Loucy (cell line): Measurements from ENCODE around the gene PADI1.

Source experiments
- H2AFZ ChIP-seq: fragments of 200-600 bp; sonication (generic); 2 replicates; pipeline ENCODE4 v1.6.0; 2016; ENCODE audit warnings: antibody characterized with exemption, mild to moderate bottlenecking, low read length, moderate library complexity
- H3F3A ChIP-seq: fragments of 200-600 bp; 2 replicates; pipeline ENCODE4 v1.6.0; 2016; ENCODE audit warnings: antibody characterized with exemption, low read depth, mild to moderate bottlenecking
- H3K27me3 ChIP-seq: fragments of 200-600 bp; sonication (generic); 2 replicates; pipeline ENCODE4 v1.6.1; 2014; ENCODE audit warnings: low read length, mild to moderate bottlenecking; ENCODE audit not compliant: insufficient read depth, poor library complexity, severe bottlenecking
- H3K36me3 ChIP-seq: fragments of 200-600 bp; sonication (generic); 2 replicates; pipeline ENCODE4 v1.6.1; 2016; ENCODE audit warnings: low read length; ENCODE audit not compliant: insufficient read depth
- H3K4me1 ChIP-seq: fragments of 200-600 bp; sonication (generic); 2 replicates; pipeline ENCODE4 v1.5.1; 2014; ENCODE audit warnings: low read length, mild to moderate bottlenecking; ENCODE audit not compliant: insufficient read depth, poor library complexity, severe bottlenecking
- H3K4me2 ChIP-seq: fragments of 200-600 bp; sonication (generic); 2 replicates; pipeline ENCODE4 v1.6.0; 2014; ENCODE audit warnings: antibody characterized with exemption, low read length, low read depth, mild to moderate bottlenecking; ENCODE audit not compliant: poor library complexity, severe bottlenecking
- H3K4me3 ChIP-seq: fragments of 200-600 bp; sonication (generic); 2 replicates; pipeline ENCODE4 v1.5.1; 2014; ENCODE audit warnings: low read length, mild to moderate bottlenecking, mixed read lengths; ENCODE audit not compliant: poor library complexity, severe bottlenecking
- H3K79me2 ChIP-seq: fragments of 200-600 bp; sonication (generic); 2 replicates; pipeline ENCODE4 v1.6.1; 2014; ENCODE audit warnings: low read length; ENCODE audit not compliant: insufficient read depth
- H3K9ac ChIP-seq: fragments of 200-600 bp; sonication (generic); 2 replicates; pipeline ENCODE4 v1.6.0; 2014; ENCODE audit warnings: mild to moderate bottlenecking, low read depth, low read length, moderate library complexity; ENCODE audit not compliant: poor library complexity, severe bottlenecking
- H3K9me2 ChIP-seq: fragments of 200-600 bp; sonication (generic); replicated peaks from 2 replicates; pipeline ENCODE4 v1.6.1; 2016; ENCODE audit warnings: low read depth, low read length, mixed read lengths
- H3K9me3 ChIP-seq: fragments of 200-600 bp; sonication (generic); 2 replicates; pipeline ENCODE4 v1.6.1; 2014; ENCODE audit warnings: mild to moderate bottlenecking, antibody characterized with exemption, low read length, low read depth; ENCODE audit not compliant: insufficient read depth
- H4K20me1 ChIP-seq: fragments of 200-600 bp; sonication (generic); 2 replicates; pipeline ENCODE4 v1.6.0; 2014; ENCODE audit warnings: antibody characterized with exemption, low read length, mild to moderate bottlenecking; ENCODE audit not compliant: insufficient read depth, poor library complexity, severe bottlenecking
- CTCF ChIP-seq: fragments of 200-600 bp; sonication (generic); conservative IDR thresholded peaks from 2 replicates; pipeline ENCODE4 v1.5.1; 2014; ENCODE audit warnings: mild to moderate bottlenecking, antibody characterized with exemption, low read length
- EZH2phosphoT487 ChIP-seq: fragments of 200-600 bp; IDR thresholded peaks from 2 replicates; pipeline ENCODE4 v1.6.1; 2018; ENCODE audit warnings: antibody characterized with exemption, mild to moderate bottlenecking, moderate library complexity, borderline replicate concordance

The PADI1 gene

GRCh38 chr1:17198476-17199258, 6.3 kb upstream of the PADI1 start:
- H3K9ac ChIP-seq, result no peak overlapping the region
- H2AFZ ChIP-seq, result no peak overlapping the region
- H4K20me1 ChIP-seq, result no peaks in the 10 kb centered on the region
- no peak overlapping the region for H3K4me3 ChIP-seq
- H3K36me3 ChIP-seq, result no peaks in the 10 kb centered on the region
- H3K9me2 ChIP-seq, result no peaks in the 10 kb centered on the region
- H3K9me3 ChIP-seq, result no peaks in the 10 kb centered on the region
- TF ChIP-seq CTCF, result no peak
- TF ChIP-seq EZH2phosphoT487, result no peak
- H3K79me2 ChIP-seq, result no peaks in the 10 kb centered on the region
- no peaks in the 10 kb centered on the region for H3K27me3 ChIP-seq
- no peak overlapping the region for H3K4me2 ChIP-seq
- 0 out of 2 replicates have a peak, but pooled peaks cover 2% of the 10 kb centered on the region for H3F3A ChIP-seq
- peaks cover 46% of the 10 kb centered on the region for H3K4me1 ChIP-seq

GRCh38 chr1:17199267-17200044, 5.5 kb upstream of the PADI1 start:
- no peaks in the 10 kb centered on the region for H3K9me2 ChIP-seq
- H3K79me2 ChIP-seq, result no peaks in the 10 kb centered on the region
- no peak overlapping the region for H2AFZ ChIP-seq
- H3F3A ChIP-seq, result 0 out of 2 replicates have a peak, but pooled peaks cover 2% of the 10 kb centered on the region
- no peaks in the 10 kb centered on the region for H3K27me3 ChIP-seq
- H3K4me3 ChIP-seq, result no peak overlapping the region
- no peaks in the 10 kb centered on the region for H4K20me1 ChIP-seq
- peaks cover 54% of the 10 kb centered on the region for H3K4me1 ChIP-seq
- peak overlapping the region; percentile 81 for H3K4me2 ChIP-seq
- no peak overlapping the region for H3K9ac ChIP-seq
- TF ChIP-seq CTCF (no peak), EZH2phosphoT487 (no peak)
- no peaks in the 10 kb centered on the region for H3K36me3 ChIP-seq
- no peaks in the 10 kb centered on the region for H3K9me3 ChIP-seq

- Histone ChIP-seq H3K4me2 (peak overlapping the region; percentile 81), H3K9me3 (no peaks in the 10 kb centered on the region), H3K4me1 (peaks cover 56% of the 10 kb centered on the region), H3K9ac (no peak overlapping the region), H3K27me3 (no peaks in the 10 kb centered on the region), H3K36me3 (no peaks in the 10 kb centered on the region), H3F3A (0 out of 2 replicates have a peak, but pooled peaks cover 2% of the 10 kb centered on the region), H2AFZ (no peak overlapping the region), H4K20me1 (no peaks in the 10 kb centered on the region), H3K79me2 (no peaks in the 10 kb centered on the region), H3K4me3 (no peak overlapping the region), H3K9me2 (no peaks in the 10 kb centered on the region)
- TF ChIP-seq EZH2phosphoT487 (no peak), CTCF (no peak)
These were observed 4.7 kb upstream of the PADI1 start for GRCh38 chr1:17200246-17200645.
